Activated T-helper 2 cell treated with anti-CD3 and anti-CD28 coated beads, Interferon-gamma antibody, Interleukin-2, Interleukin-4, amounts not matched to agents 10 μg/mL and 5 μg/mL and 100 μg/mL, durations not matched to agents 14 hours and 24 hours and 36 hours (primary cell): Measurements from ENCODE around the gene RTBDN. TPM values are rescaled to one million over a fixed set of nuclear protein-coding genes. Genes with fewer than 3 reads are reported as not detected.

Experiments
- DNase-seq: peaks from one replicate; pipeline ENCODE4 v3.0.0; 2021; ENCODE audit warnings: low spot score
- H3K27ac Mint-ChIP-seq: one replicate; pipeline ENCODE4 v1.8.0; 2021; ENCODE audit warnings: mixed read lengths
- H3K27me3 Mint-ChIP-seq: one replicate; pipeline ENCODE4 v1.8.0; 2021; ENCODE audit warnings: low read depth, mixed read lengths
- H3K36me3 Mint-ChIP-seq: one replicate; pipeline ENCODE4 v1.8.0; 2021; ENCODE audit warnings: low read depth, mixed read lengths
- H3K4me1 Mint-ChIP-seq: one replicate; pipeline ENCODE4 v1.8.0; 2021; ENCODE audit warnings: low read depth, mixed read lengths
- H3K4me3 Mint-ChIP-seq: one replicate; pipeline ENCODE4 v1.8.0; 2021; ENCODE audit warnings: low read depth, mild to moderate bottlenecking, moderate library complexity, mixed read lengths
- H3K9me3 Mint-ChIP-seq: one replicate; pipeline ENCODE4 v1.8.0; 2021; ENCODE audit warnings: mixed read lengths
- intact Hi-C: fragments of 100-400 bp; cut with micrococcal nuclease; formaldehyde crosslinking; loops from one replicate; pipeline ENCODE4 v1.15.1; 2023
- total RNA-seq: library from RNA; stranded (reverse); gene quantifications from 2 replicates; pipeline ENCODE4 v1.2.3, GENCODE V29; 2022

The RTBDN gene
- not detected in 2 replicates for total RNA-seq

DNA sequence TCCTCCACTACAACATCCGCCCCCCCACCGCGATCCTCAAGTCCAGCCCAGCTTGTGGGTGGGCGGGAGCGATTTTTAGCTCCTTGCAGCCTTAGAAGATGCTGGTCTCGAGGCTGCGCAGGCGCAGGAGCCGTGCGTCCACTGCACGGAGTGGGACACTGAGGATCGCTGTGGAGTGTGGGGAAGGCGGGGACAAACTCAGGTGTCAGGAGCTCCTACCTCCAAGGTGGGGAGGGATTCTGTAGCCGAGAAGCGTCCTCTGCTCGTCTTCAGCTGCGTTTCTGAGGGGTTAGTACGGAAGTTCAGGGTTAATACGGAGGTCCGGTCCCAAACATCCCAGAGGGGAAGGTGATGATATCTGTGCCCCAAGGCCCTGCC lies at the start of gene RTBDN:
RTBDN (minus strand) TSS at position 14 of the 378 bp plus-strand sequence. CDS start 4,600 bp downstream, outside the sequence.
- Mint-ChIP-seq H3K27ac (no peak within 1 kb of the TSS), H3K9me3 (no peaks in the 10 kb centered on the region), H3K4me1 (peaks cover 26% of the 10 kb centered on the region), H3K36me3 (no peaks in the 10 kb centered on the region), H3K4me3 (peak within 1 kb of the TSS; percentile 3), H3K27me3 (peaks cover 63% of the 10 kb centered on the region)
- intact Hi-C loops: no loop called here
- DNase-seq: no peak

GRCh38 chr19:12882589-12882988 lies 48.2 kb upstream of the RTBDN start:
- H3K9me3 Mint-ChIP-seq: peaks cover 5% of the 10 kb centered on the region
- H3K27me3 Mint-ChIP-seq: no peaks in the 10 kb centered on the region
- peaks cover 18% of the 10 kb centered on the region for H3K36me3 Mint-ChIP-seq
- intact Hi-C loops: no loop called here
- H3K4me3 Mint-ChIP-seq: peak overlapping the region; percentile 71
- H3K4me1 Mint-ChIP-seq: peaks cover 16% of the 10 kb centered on the region
- DNase-seq: no peak
- H3K27ac Mint-ChIP-seq: peak overlapping the region; percentile 38

GRCh38 chr19:12881172-12881808 lies 46.9 kb upstream of the RTBDN start, which contains the start of gene DNASE2:
TSS of gene DNASE2 (minus strand) at chr19:12881449. CDS start at chr19:12881375, 74 bp downstream.
- Mint-ChIP-seq H3K9me3 (peaks cover 5% of the 10 kb centered on the region), H3K27ac (peak within 1 kb of the TSS; percentile 78), H3K4me1 (peaks cover 16% of the 10 kb centered on the region), H3K4me3 (peak within 1 kb of the TSS; percentile 88), H3K36me3 (peaks cover 18% of the 10 kb centered on the region), H3K27me3 (no peaks in the 10 kb centered on the region)
- intact Hi-C loops: no loop called here
- DNase-seq: peak; percentile 89

DNA sequence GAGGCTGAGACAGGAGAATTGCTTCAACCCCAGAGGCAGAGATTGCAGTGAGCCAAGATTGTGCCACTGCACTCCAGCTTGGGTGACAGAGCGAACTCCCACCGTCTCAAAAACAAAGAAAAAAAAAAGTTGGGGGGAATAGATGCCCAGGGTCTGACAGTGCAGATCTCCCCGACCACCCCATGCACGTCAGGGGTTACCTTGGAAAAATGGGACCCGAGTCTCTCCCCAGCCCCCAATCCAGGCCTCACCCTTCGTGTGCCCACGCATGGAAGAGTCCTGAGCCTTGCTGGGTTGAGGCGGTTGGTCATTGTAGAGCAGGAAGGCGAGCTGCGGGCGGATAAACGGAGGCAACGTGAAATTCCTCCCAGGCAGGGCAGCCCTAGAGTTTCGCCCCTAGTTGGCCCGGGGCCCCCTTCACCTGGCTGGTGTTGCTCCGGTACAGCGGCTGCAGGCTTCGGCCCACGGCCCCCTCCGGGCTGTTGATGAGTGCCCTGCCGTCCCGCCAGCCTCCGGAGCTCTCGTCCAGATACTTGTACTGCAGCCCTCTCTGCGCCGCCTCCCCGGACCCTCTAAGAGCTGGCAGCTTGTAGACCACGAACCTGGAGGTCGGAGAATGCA lies 46.3 kb upstream of the RTBDN start:
- no peaks in the 10 kb centered on the region for H3K27me3 Mint-ChIP-seq
- intact Hi-C loops: no loop called here
- H3K4me1 Mint-ChIP-seq: peaks cover 16% of the 10 kb centered on the region
- H3K27ac Mint-ChIP-seq: peak overlapping the region; percentile 78
- H3K36me3 Mint-ChIP-seq: peaks cover 18% of the 10 kb centered on the region
- peaks cover 5% of the 10 kb centered on the region for H3K9me3 Mint-ChIP-seq
- no peak for DNase-seq
- peak overlapping the region; percentile 88 for H3K4me3 Mint-ChIP-seq

DNA sequence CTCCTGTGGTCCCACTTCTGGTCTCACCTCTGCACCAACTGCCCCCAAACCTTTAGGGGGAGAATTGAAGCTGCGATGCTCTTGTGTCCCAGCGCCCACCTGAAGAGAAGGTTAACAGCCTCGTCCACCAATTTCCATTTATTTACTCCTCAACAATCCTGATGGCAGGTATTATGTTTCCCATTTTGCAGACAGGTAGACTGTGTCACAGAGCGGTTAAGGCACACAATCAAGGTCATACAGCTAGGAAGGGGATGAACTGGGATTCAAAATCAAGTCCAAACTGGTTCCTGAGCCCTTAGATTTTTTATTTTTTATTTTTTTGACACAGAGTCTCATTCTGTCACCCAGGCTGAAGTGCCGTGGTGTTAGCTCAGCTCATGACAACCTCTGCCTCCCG lies 40.7 kb upstream of the RTBDN start:
- Mint-ChIP-seq H3K9me3 (no peaks in the 10 kb centered on the region), H3K27me3 (no peaks in the 10 kb centered on the region), H3K36me3 (peaks cover 32% of the 10 kb centered on the region), H3K4me1 (peaks cover 2% of the 10 kb centered on the region), H3K27ac (no peak overlapping the region), H3K4me3 (no peak overlapping the region)
- DNase-seq: no peak
- intact Hi-C loops: no loop called here

GRCh38 chr19:12873891-12874745 lies 39.7 kb upstream of the RTBDN start:
- no peak overlapping the region for H3K27ac Mint-ChIP-seq
- H3K4me3 Mint-ChIP-seq: no peak overlapping the region
- peaks cover 32% of the 10 kb centered on the region for H3K36me3 Mint-ChIP-seq
- DNase-seq: no peak
- intact Hi-C loops: no loop called here
- H3K9me3 Mint-ChIP-seq: no peaks in the 10 kb centered on the region
- no peaks in the 10 kb centered on the region for H3K27me3 Mint-ChIP-seq
- H3K4me1 Mint-ChIP-seq: no peaks in the 10 kb centered on the region

- Mint-ChIP-seq H3K4me3 (no peak overlapping the region), H3K36me3 (peaks cover 26% of the 10 kb centered on the region), H3K4me1 (no peaks in the 10 kb centered on the region), H3K9me3 (no peaks in the 10 kb centered on the region), H3K27me3 (no peaks in the 10 kb centered on the region), H3K27ac (no peak overlapping the region)
- peak; percentile 56 for DNase-seq
- intact Hi-C loops: no loop called here
These were observed 38.8 kb upstream of the RTBDN start for GRCh38 chr19:12872941-12873890.

DNA sequence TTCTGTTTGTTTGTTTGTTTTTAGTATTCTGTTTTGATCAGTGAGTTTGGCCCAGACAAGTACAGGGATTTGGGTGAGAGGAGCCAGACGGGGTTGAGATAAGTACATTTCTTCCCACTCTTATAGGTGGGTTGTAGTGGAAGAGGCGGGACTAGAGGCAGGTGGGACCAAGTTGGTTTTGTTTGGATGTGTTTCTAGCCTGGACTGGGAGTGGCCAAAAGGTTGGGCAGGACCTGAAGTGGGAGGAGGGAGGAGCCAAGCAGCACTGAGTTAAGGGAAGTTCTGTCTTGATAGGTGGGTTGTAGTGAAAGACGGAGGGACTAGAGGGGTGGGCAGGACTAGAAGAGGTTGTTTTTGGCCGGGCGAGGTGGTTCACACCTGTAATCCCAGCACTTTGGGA lies 37.9 kb upstream of the RTBDN start:
- H3K4me1 Mint-ChIP-seq: peaks cover under 1% of the 10 kb centered on the region
- intact Hi-C loops: no loop called here
- H3K4me3 Mint-ChIP-seq: no peak overlapping the region
- no peaks in the 10 kb centered on the region for H3K9me3 Mint-ChIP-seq
- no peak for DNase-seq
- H3K27ac Mint-ChIP-seq: no peak overlapping the region
- no peaks in the 10 kb centered on the region for H3K27me3 Mint-ChIP-seq
- peaks cover 21% of the 10 kb centered on the region for H3K36me3 Mint-ChIP-seq

DNA sequence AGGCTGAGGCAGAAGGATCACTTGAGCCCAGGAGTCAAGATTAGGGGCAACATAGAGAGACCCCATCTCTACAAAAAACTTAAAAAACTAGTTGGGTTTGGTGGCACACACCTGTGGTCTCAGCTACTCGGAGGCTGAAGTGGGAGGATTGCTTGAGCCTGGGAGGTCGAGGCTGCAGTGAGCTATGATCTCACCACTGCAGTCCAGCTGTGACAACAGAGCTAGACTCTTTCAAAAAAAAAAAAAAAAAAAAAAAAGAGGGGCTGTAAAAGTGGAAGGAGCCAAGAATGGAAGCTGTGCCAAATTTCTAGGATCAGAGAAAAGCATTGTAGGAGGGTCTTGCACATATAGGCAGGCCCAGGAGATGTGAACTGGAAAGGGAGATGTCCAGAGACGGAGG lies 37.3 kb upstream of the RTBDN start:
- Mint-ChIP-seq H3K27me3 (no peaks in the 10 kb centered on the region), H3K9me3 (no peaks in the 10 kb centered on the region), H3K4me3 (no peak overlapping the region), H3K27ac (no peak overlapping the region), H3K4me1 (peaks cover 4% of the 10 kb centered on the region), H3K36me3 (peaks cover 21% of the 10 kb centered on the region)
- intact Hi-C loops: no loop called here
- no peak for DNase-seq

DNA sequence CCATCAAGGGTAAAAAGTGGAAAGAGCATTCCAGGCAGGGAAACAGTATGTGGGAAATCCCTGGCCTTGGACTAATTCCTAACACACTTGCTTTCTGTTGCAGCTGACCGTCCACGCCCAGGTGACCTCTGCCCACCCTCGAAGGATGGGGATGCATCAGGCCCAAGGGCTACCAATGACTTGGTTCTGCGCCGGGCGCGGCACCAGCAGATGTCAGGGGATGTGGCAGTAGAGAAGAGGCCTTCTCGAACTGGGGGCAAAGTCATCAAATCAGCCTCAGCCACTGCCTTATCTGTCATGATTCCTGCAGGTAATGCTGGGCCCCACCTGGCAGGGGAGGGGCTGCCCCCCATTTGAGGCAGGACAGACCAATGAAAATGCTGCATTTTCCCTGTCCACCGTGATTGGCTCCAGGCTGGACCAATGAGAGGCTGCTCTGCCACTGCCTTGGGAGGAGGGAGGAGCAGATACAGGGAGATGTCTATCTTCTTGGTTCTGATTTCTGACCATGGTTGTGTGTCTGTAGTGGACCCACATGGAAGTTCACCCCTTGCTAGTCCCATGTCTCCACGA lies 34.2 kb upstream of the RTBDN start:
- Mint-ChIP-seq H3K27me3 (no peaks in the 10 kb centered on the region), H3K36me3 (peaks cover 16% of the 10 kb centered on the region), H3K4me3 (no peak overlapping the region), H3K9me3 (no peaks in the 10 kb centered on the region), H3K27ac (no peak overlapping the region), H3K4me1 (peaks cover 9% of the 10 kb centered on the region)
- no peak for DNase-seq
- intact Hi-C loops: no loop called here

GRCh38 chr19:12867120-12868099 lies 33.0 kb upstream of the RTBDN start:
- Mint-ChIP-seq H3K9me3 (no peaks in the 10 kb centered on the region), H3K4me3 (peak overlapping the region; percentile 69), H3K27me3 (no peaks in the 10 kb centered on the region), H3K36me3 (peaks cover 7% of the 10 kb centered on the region), H3K27ac (peak overlapping the region; percentile 30), H3K4me1 (peaks cover 9% of the 10 kb centered on the region)
- intact Hi-C loops: no loop called here
- peak; percentile 73 for DNase-seq
